OCI-M1 (cell line): ENCODE results near the gene ARSA.

Source experiments
- DNase-seq: peaks from one replicate; lab custom pipeline; 2025; lab: John Stamatoyannopoulos, UW

The ARSA gene

GRCh38 chr22:50579752-50580151, 48.2 kb downstream of the ARSA start:
- no peak for DNase-seq

GRCh38 chr22:50578776-50579310, 49.1 kb downstream of the ARSA start:
- no peak for DNase-seq

- DNase-seq: no peak
Measured at GRCh38 chr22:50577987-50578775, 49.8 kb downstream of the ARSA start, which contains the start of gene CPT1B. CPT1B (minus strand) TSS chr22:50578427; CDS start chr22:50577915, 512 bp downstream.

- DNase-seq: no peak
Measured at GRCh38 chr22:50577697-50577986, 50.3 kb downstream of the ARSA start.

GRCh38 chr22:50576806-50577696, 50.9 kb downstream of the ARSA start:
- DNase-seq: no peak

GRCh38 chr22:50576070-50576469, 51.9 kb downstream of the ARSA start:
- peak; percentile 49 for DNase-seq

- no peak for DNase-seq
Measured at GRCh38 chr22:50575426-50575941, 52.5 kb downstream of the ARSA start.
